ENCODE measurements around the gene PAPPA. TPM values are rescaled to one million over a fixed set of nuclear protein-coding genes. Genes with fewer than 3 reads are reported as not detected.

Gene PAPPA
- total and polyA plus RNA-seq, 9 of the 15 experiments (the other 6 are each of a cell fraction or from before 2014, with no cell fraction given) = 0.06 to 0.18 (median 0.11) TPM

DNA sequence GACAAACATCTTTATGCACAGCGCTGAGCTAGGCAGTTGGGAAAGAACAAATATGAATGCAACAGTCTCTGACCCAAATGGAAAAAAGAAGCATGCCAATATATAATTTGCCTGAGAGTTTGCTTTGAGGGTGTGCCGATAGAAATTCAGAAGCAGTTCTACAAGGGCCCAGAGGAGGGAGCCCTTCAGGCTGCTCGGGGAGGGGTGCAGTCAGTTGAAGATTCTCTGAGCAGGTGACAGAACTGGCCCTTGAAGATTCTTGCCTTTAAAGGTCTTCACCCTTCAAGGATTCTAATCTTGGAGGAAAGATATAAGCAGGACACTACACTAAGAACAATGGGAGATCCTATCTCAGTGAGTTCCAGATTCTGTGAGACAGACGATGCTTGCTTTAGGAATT lies 3.7 kb upstream of the PAPPA start (continued):
- TF ChIP-seq PHB (CRISPR knock-in tag; IDR thresholded peaks at IDR 0.05) (no peak), KDM4B (IDR thresholded peaks at IDR 0.05; ENCODE audit: borderline replicate concordance in 2 of 2, low read depth in 1 of 2) (no peak), ARID1B (IDR thresholded peaks at IDR 0.05) (no peak), HMGN3 (IDR thresholded peaks at IDR 0.05; ENCODE audit: borderline replicate concordance, extremely low read depth, insufficient read length, low read depth, low read length) (no peak), TEAD2 (tag; IDR thresholded peaks at IDR 0.05) (no peak), L3MBTL2 (IDR thresholded peaks at IDR 0.05) (peak; percentile 43; the same call in 1 of the 2 replicates)
- TF ChIP-seq, protein P1, sequence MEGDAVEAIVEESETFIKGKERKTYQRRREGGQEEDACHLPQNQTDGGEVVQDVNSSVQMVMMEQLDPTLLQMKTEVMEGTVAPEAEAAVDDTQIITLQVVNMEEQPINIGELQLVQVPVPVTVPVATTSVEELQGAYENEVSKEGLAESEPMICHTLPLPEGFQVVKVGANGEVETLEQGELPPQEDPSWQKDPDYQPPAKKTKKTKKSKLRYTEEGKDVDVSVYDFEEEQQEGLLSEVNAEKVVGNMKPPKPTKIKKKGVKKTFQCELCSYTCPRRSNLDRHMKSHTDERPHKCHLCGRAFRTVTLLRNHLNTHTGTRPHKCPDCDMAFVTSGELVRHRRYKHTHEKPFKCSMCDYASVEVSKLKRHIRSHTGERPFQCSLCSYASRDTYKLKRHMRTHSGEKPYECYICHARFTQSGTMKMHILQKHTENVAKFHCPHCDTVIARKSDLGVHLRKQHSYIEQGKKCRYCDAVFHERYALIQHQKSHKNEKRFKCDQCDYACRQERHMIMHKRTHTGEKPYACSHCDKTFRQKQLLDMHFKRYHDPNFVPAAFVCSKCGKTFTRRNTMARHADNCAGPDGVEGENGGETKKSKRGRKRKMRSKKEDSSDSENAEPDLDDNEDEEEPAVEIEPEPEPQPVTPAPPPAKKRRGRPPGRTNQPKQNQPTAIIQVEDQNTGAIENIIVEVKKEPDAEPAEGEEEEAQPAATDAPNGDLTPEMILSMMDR (IDR thresholded peaks at IDR 0.05 in 2 of 3, conservative IDR thresholded peaks at IDR 0.05 in 1 of 3; ENCODE audit: insufficient read depth in 2 of 3, low read depth in 1 of 3, low read length in 3 of 3) = peak; percentile 70 to 81 (median 71)
- TF ChIP-seq, protein P2, sequence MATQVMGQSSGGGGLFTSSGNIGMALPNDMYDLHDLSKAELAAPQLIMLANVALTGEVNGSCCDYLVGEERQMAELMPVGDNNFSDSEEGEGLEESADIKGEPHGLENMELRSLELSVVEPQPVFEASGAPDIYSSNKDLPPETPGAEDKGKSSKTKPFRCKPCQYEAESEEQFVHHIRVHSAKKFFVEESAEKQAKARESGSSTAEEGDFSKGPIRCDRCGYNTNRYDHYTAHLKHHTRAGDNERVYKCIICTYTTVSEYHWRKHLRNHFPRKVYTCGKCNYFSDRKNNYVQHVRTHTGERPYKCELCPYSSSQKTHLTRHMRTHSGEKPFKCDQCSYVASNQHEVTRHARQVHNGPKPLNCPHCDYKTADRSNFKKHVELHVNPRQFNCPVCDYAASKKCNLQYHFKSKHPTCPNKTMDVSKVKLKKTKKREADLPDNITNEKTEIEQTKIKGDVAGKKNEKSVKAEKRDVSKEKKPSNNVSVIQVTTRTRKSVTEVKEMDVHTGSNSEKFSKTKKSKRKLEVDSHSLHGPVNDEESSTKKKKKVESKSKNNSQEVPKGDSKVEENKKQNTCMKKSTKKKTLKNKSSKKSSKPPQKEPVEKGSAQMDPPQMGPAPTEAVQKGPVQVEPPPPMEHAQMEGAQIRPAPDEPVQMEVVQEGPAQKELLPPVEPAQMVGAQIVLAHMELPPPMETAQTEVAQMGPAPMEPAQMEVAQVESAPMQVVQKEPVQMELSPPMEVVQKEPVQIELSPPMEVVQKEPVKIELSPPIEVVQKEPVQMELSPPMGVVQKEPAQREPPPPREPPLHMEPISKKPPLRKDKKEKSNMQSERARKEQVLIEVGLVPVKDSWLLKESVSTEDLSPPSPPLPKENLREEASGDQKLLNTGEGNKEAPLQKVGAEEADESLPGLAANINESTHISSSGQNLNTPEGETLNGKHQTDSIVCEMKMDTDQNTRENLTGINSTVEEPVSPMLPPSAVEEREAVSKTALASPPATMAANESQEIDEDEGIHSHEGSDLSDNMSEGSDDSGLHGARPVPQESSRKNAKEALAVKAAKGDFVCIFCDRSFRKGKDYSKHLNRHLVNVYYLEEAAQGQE (IDR thresholded peaks at IDR 0.05; ENCODE audit: borderline replicate concordance) = peak; percentile 62
- TF ChIP-seq, protein P2 (CRISPR knock-in tag; IDR thresholded peaks at IDR 0.05; ENCODE audit: low read depth) = no peak
- TF ChIP-seq, protein P3, sequence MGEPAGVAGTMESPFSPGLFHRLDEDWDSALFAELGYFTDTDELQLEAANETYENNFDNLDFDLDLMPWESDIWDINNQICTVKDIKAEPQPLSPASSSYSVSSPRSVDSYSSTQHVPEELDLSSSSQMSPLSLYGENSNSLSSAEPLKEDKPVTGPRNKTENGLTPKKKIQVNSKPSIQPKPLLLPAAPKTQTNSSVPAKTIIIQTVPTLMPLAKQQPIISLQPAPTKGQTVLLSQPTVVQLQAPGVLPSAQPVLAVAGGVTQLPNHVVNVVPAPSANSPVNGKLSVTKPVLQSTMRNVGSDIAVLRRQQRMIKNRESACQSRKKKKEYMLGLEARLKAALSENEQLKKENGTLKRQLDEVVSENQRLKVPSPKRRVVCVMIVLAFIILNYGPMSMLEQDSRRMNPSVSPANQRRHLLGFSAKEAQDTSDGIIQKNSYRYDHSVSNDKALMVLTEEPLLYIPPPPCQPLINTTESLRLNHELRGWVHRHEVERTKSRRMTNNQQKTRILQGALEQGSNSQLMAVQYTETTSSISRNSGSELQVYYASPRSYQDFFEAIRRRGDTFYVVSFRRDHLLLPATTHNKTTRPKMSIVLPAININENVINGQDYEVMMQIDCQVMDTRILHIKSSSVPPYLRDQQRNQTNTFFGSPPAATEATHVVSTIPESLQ (CRISPR knock-in tag; IDR thresholded peaks at IDR 0.05) = no peak
- TF ChIP-seq, protein P4, sequence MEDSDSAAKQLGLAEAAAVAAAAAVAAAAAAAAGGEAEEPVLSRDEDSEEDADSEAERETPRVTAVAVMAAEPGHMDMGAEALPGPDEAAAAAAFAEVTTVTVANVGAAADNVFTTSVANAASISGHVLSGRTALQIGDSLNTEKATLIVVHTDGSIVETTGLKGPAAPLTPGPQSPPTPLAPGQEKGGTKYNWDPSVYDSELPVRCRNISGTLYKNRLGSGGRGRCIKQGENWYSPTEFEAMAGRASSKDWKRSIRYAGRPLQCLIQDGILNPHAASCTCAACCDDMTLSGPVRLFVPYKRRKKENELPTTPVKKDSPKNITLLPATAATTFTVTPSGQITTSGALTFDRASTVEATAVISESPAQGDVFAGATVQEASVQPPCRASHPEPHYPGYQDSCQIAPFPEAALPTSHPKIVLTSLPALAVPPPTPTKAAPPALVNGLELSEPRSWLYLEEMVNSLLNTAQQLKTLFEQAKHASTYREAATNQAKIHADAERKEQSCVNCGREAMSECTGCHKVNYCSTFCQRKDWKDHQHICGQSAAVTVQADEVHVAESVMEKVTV (CRISPR knock-in tag; IDR thresholded peaks at IDR 0.05) = 0 out of 2 replicates have a peak, but pooled peaks have one; percentile 24
